Esophagus (tissue), 2 donors: ENCODE data around the gene UGT1A9. TPM values are rescaled to one million over a fixed set of nuclear protein-coding genes. Genes with fewer than 3 reads are reported as not detected.
"Not testable (repeated sequence)": the region's sequence is repeated elsewhere in the genome, so short reads cannot be mapped to it uniquely, and the experiment has no call there.

Experiments
- H3K27ac ChIP-seq, 2 donors: one replicate each; pipeline ENCODE4 v1.5.1; 2013; ENCODE audit warnings: low read depth in 2 of 2, mild to moderate bottlenecking in 2 of 2, inconsistent platforms in 1 of 2, low read length in 1 of 2, moderate library complexity in 1 of 2
- H3K27me3 ChIP-seq, 2 donors: one replicate each; pipeline ENCODE4 v1.6.1; 2013; ENCODE audit warnings: low read length in 2 of 2, control low read depth in 1 of 2, mild to moderate bottlenecking in 1 of 2; ENCODE audit not compliant: insufficient read depth in 2 of 2, control insufficient read depth in 1 of 2
- H3K36me3 ChIP-seq, 2 donors: one replicate each; pipeline ENCODE4 v1.6.1; 2013; ENCODE audit warnings: low read length in 1 of 2; ENCODE audit not compliant: control insufficient read depth in 2 of 2, insufficient read depth in 2 of 2
- H3K4me1 ChIP-seq, 2 donors: one replicate each; pipeline ENCODE4 v1.6.1; 2013; ENCODE audit warnings: low read length in 1 of 2; ENCODE audit not compliant: control insufficient read depth in 2 of 2, insufficient read depth in 2 of 2
- H3K4me3 ChIP-seq, 2 donors: one replicate each; pipeline ENCODE4 v1.5.1; 2013; ENCODE audit warnings: low read length in 2 of 2, mild to moderate bottlenecking in 2 of 2, low read depth in 1 of 2, moderate library complexity in 1 of 2
- H3K9me3 ChIP-seq, 2 donors: one replicate each; pipeline ENCODE4 v1.6.1; 2013; ENCODE audit warnings: mild to moderate bottlenecking in 2 of 2, low read depth in 1 of 2, low read length in 1 of 2, moderate library complexity in 1 of 2; ENCODE audit not compliant: control insufficient read depth in 2 of 2, insufficient read depth in 1 of 2
- WGBS, 2 donors: extraction: QIAGEN DNeasy Blood & Tissue Kit; methylation state at CpG; one replicate each; pipeline ENCODE4 v1.1.7; 2013; 5-methylcytosine and 5-hydroxymethylcytosine counted together
- polyA plus RNA-seq, 2 donors: library from polyadenylated mRNA; stranded (reverse); fragments of 200-250 nt; gene quantifications; one replicate each; pipeline ENCODE4 v1.2.3, GENCODE V29; 2013
- donor health status: healthy with polysubstance abuse.
- donor health status: Bipolar disorder and iron deficiency.

UGT1A9 gene
- polyA plus RNA-seq, 2 donors: 0.01 to 0.31 TPM

DNA sequence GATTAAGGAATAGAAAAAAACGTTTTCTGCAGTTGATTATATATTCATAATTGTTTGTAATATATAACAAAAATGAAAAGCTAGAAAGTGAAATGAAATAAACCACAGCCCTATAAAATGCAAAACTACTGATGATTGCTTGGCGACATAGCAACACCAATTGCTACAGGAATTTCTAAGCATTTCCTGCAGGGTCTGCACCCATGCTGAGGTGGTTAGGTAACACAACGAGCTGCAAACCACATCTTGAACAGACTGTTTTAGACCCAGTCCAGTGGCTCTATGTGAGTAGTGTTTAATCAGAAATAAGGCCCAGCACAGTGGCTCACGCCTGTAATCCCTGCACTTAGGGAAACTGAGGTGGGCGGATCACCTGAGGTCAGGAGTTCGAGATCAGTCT lies 17.2 kb upstream of the UGT1A9 start:
- H3K4me3 ChIP-seq: no peak overlapping the region
- no peaks in the 10 kb centered on the region for H3K9me3 ChIP-seq
- WGBS, 2 donors: 68 to 74% methylated on average over 6 of the region's 6 CpGs
- no peaks in the 10 kb centered on the region for H3K36me3 ChIP-seq
- no peaks in the 10 kb centered on the region for H3K4me1 ChIP-seq
- no peak overlapping the region for H3K27ac ChIP-seq
- peaks cover 0 to 2% of the 10 kb centered on the region in 2 donors for H3K27me3 ChIP-seq

DNA sequence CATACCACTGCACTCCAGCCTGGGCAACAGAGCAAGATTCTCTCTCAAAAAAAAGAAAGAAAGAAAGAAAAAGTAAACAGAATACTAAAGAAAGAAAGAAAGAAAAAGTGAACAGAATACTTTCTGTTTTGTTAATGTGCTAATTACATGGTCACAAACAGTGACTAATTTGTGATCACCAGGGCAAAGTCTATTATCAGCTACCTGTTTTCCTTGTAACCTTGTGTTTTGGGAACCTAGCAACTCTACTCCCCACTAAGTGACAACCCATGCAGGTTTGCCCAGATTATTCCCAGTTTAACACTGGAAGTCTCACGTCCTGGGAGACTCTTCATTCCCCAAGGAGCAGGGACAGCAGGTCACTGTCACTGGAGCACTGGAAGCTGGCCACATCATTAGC lies 16.7 kb upstream of the UGT1A9 start:
- Histone ChIP-seq H3K27ac (no peak overlapping the region), H3K27me3 (peaks cover 0 to 2% of the 10 kb centered on the region in 2 donors), H3K4me3 (no peak overlapping the region), H3K36me3 (no peaks in the 10 kb centered on the region), H3K9me3 (no peaks in the 10 kb centered on the region), H3K4me1 (no peaks in the 10 kb centered on the region)
- 39 to 56% methylated on average over 1 of the region's 1 CpG for WGBS, 2 donors

DNA sequence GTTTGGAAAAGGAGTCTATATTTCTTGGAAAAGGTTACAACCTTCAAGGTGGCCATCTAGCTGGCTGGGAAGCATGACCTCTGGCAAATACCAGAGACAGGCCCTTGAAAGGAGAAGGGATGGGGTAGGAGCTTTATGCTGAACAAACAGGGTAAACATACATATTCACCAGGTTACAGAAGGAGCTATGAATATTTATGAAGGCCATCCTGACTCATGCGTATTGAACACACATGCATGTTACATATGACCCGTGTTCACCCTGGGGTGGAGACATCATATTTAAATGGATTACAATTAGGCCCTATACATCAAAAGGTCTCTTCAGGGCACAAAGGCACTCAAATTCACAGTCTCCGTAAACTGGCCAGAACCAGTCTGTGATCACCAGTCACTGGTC lies 15.8 kb upstream of the UGT1A9 start:
- not testable (repeated sequence) for H3K4me3 ChIP-seq, H3K36me3 ChIP-seq, H3K4me1 ChIP-seq, H3K27me3 ChIP-seq, H3K9me3 ChIP-seq, H3K27ac ChIP-seq
- WGBS, 2 donors: 89 to 96% methylated on average over 3 of the region's 3 CpGs

DNA sequence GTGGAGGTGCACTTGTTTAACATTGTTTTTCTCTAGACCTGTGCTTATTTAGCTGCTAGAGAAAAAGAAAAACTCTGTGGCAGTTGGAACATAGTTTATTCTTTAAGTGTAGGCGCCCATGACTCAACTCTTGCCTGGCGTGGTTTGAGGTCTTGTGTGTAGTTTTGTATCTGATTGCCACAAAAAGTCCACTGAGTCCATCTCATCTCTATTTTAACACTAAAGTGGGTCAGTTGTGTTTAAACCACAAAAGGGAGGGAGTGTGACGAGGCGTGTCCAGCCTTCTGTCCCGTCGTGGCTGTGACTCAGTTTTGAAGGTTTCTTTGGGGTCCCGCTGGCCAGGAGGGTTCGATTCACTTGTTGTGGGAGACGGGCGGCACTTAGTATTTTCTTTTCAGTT lies 15.3 kb upstream of the UGT1A9 start:
- no peaks in the 10 kb centered on the region for H3K36me3 ChIP-seq
- no peaks in the 10 kb centered on the region for H3K4me1 ChIP-seq
- H3K27me3 ChIP-seq: peaks cover 0 to 2% of the 10 kb centered on the region in 2 donors
- H3K4me3 ChIP-seq: no peak overlapping the region
- H3K27ac ChIP-seq: no peak overlapping the region
- no peaks in the 10 kb centered on the region for H3K9me3 ChIP-seq
- 78 to 83% methylated on average over 10 of the region's 10 CpGs for WGBS, 2 donors

DNA sequence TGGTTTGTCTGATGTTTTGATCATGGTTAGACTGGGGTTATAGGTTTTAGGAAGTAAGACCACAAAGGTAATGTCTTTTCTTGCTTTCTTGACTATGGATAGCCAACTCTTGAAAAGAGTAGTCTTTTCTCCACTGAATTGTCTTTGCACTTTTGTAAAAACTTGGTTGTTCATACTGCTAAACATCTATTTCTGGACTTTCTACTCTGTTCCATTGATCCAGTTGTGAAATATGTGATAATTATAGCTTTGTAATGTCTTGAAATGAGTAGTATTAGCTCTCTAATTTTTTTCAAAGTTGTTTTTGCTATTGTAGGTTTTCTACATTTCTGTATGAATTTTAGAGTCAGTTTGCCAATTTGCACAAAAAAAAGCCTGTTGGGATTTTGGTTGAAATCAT lies 13.1 kb upstream of the UGT1A9 start:
- Histone ChIP-seq H3K4me3 (no peak overlapping the region), H3K36me3 (no peaks in the 10 kb centered on the region)

DNA sequence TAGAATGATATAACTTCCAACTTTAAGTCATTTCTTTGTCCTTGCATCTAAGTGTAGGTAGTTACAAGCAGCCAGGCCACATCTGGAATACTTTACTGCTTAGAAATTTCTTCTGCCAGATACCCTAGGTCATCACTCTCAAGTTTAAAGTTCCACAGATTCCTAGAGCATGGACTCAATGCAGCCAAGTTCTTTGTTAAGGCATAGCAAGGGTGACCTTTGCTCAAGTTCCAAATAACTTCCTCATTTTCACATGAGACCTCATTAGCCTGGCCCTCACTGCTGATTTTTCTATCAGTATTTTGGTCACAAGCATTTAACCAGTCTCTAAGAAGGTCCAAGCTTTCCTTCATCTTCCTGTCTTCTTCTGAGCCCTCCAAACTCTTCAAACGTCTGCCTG lies 7.8 kb upstream of the UGT1A9 start:
- Histone ChIP-seq H3K27ac (no peak overlapping the region), H3K9me3 (no peaks in the 10 kb centered on the region)

More for the DNA sequence above, 13.1 kb upstream of the UGT1A9 start:
- no peaks in the 10 kb centered on the region for H3K4me1 ChIP-seq
- H3K9me3 ChIP-seq: no peaks in the 10 kb centered on the region
- peaks cover 0 to 2% of the 10 kb centered on the region in 2 donors for H3K27me3 ChIP-seq
- no peak overlapping the region for H3K27ac ChIP-seq

DNA sequence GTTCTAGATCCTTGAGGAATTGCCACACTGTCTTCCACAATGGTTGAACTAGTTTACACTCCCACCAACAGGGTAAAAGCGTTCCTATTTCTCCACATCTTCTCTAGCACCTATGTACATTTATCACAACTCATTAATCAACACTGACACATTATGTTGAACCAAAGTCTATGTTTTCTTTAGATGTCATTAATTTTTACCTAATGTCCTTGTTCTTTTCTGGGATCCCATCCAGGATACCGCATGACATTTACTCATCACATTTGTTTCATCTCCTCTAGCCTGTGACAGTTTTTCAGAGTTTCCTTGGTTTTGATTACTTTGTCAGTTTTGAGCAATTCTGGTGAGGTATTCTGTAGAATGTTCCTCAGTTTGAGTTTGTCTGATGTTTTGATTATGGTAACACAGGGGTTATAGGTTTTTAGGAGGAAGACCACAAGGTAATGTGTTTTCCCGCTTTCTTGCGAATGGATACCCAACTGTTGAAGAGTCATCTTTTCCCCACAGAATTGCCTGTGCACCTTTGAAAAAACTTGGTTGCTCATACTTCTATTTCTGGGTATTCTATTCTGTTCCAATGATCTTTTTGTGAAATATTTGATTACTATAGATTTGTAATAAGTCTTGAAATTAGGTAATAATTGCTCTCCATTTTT lies 3.0 kb upstream of the UGT1A9 start:
- 70 to 82% methylated on average over 4 of the region's 4 CpGs for WGBS, 2 donors
- no peak overlapping the region for H3K4me3 ChIP-seq
- no peak overlapping the region for H3K27ac ChIP-seq
- H3K36me3 ChIP-seq: no peaks in the 10 kb centered on the region
- H3K27me3 ChIP-seq: no peaks in the 10 kb centered on the region
- H3K9me3 ChIP-seq: no peaks in the 10 kb centered on the region
- no peaks in the 10 kb centered on the region for H3K4me1 ChIP-seq

More for the DNA sequence above, 7.8 kb upstream of the UGT1A9 start:
- H3K4me1 ChIP-seq: no peaks in the 10 kb centered on the region
- 50 to 53% methylated on average over 1 of the region's 1 CpG for WGBS, 2 donors
- H3K4me3 ChIP-seq: no peak overlapping the region
- H3K27me3 ChIP-seq: no peaks in the 10 kb centered on the region
- no peaks in the 10 kb centered on the region for H3K36me3 ChIP-seq

DNA sequence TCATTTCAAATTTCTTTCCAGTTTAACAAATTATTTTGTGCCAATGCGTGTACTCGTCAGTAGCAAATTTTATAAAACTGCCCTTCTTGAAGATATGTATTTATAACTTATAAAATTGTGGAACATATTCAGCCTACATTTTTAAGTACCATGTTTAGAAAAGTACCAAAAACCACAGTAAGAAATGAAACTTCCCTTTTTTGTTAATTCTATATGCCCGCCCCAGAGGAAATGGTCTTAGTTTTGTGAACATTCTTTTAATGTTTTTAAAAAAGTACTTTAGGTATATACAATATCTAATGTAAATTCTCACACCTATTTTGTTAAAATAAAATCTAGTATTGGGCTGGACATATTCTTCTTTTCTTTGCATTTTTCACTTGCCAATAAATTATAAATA lies 1.2 kb downstream of the UGT1A9 start:
- H3K27ac ChIP-seq: no peak overlapping the region
- H3K9me3 ChIP-seq: no peaks in the 10 kb centered on the region
- WGBS, 2 donors: 69 to 73% methylated on average over 3 of the region's 3 CpGs
- no peaks in the 10 kb centered on the region for H3K4me1 ChIP-seq
- no peaks in the 10 kb centered on the region for H3K27me3 ChIP-seq
- H3K4me3 ChIP-seq: no peak overlapping the region
- no peaks in the 10 kb centered on the region for H3K36me3 ChIP-seq

DNA sequence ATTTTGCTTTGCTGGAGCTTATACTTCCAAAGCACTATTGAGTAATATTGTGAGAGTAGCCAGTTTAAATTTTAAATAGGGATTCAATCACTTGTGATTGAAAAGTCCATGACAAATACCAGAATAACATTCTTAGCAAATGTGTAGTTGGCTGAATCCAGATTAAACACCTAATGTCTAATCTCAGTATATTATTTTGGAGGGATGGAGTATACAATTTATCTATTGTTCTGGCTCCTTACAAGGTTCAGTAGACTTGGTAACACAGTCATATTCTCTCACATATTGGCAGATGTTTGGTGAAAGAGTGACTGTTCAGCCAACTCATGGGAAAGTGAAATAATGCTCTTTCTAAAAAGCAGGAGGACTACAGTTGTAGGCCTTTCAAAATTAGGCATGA lies 2.2 kb downstream of the UGT1A9 start:
- Histone ChIP-seq H3K36me3 (no peaks in the 10 kb centered on the region), H3K4me3 (no peak overlapping the region), H3K27ac (no peak overlapping the region), H3K4me1 (no peaks in the 10 kb centered on the region), H3K27me3 (no peaks in the 10 kb centered on the region), H3K9me3 (no peaks in the 10 kb centered on the region)

DNA sequence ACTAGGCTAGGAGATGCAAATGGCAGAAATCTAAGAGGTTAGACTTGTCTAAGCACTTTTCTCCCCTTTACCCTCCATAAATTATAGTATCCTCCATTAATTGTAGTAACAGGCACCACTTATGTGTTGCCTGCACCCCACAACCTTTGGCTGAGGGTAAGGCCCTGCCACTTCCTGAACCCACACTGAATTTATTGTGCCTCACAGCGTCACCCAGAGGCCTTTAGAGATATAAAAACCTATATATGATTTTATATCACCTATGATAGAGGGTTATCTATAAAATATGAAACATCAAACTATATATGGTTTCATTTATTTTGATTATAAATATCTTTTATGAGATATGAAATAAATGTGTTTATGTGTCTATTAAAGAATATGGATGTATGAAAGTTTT lies 2.6 kb downstream of the UGT1A9 start:
- H3K9me3 ChIP-seq: no peaks in the 10 kb centered on the region
- 64 to 68% methylated on average over 1 of the region's 1 CpG for WGBS, 2 donors
- no peak overlapping the region for H3K27ac ChIP-seq
- H3K4me3 ChIP-seq: no peak overlapping the region
- H3K36me3 ChIP-seq: no peaks in the 10 kb centered on the region
- no peaks in the 10 kb centered on the region for H3K4me1 ChIP-seq
- no peaks in the 10 kb centered on the region for H3K27me3 ChIP-seq
